H1 (cell line): ENCODE results near the gene PDE4D. TPM values are rescaled to one million over a fixed set of nuclear protein-coding genes. Genes with fewer than 3 reads are reported as not detected.

ENCODE experiments used
- KDM5A ChIP-seq: fragments of 200-600 bp; IDR thresholded peaks from 2 replicates; pipeline ENCODE4 v1.7.1; 2012; ENCODE audit warnings: mild to moderate bottlenecking, low read length, inconsistent platforms, mixed read lengths
- POLR2A ChIP-seq, 2 experiments: IDR thresholded peaks; 1 replicate in 1 of 2; 2 replicates in 1 of 2; pipeline ENCODE4 v1.6.1; 2011; ENCODE audit warnings: low read depth in 2 of 2, low read length in 2 of 2, mild to moderate bottlenecking in 2 of 2; ENCODE audit errors: control extremely low read depth in 1 of 2
- RNF2 ChIP-seq: fragments of 200-900, 300-1000 bp; sonication (generic); IDR thresholded peaks from 2 replicates; pipeline ENCODE4 v1.7.1; 2016; ENCODE audit warnings: borderline replicate concordance, low read depth, mild to moderate bottlenecking, antibody characterized with exemption, low read length; ENCODE audit not compliant: poor library complexity, severe bottlenecking; ENCODE audit errors: missing control alignments
- SRF ChIP-seq: IDR thresholded peaks from 2 replicates; pipeline ENCODE4 v1.6.1; 2011; ENCODE audit warnings: mild to moderate bottlenecking, low read depth, low read length, moderate library complexity
- polyA plus RNA-seq, 7 experiments: library from polyadenylated mRNA; depleted of rRNA in 3 of 7; stranded (reverse) in 5 of 7; unstranded in 2 of 7; fragments of >200 nt in 5 of 7; fragments of 200-250 nt in 2 of 7; gene quantifications; 1 replicate in 5 of 7; 2 replicates in 1 of 7; 4 replicates in 1 of 7; pipeline versions ENCODE4 v1.2.1 to v1.2.3, GENCODE V29; 2011 to 2013; ENCODE audit warnings: missing spikeins in 2 of 7, mixed read lengths in 2 of 7
- total RNA-seq: library from RNA; stranded (reverse); fragmentation: NEBNext Ultra II Directional; extraction: Animal tissue kit (Norgen Biotek cat#: 25700); gene quantifications from 2 replicates; pipeline ENCODE4 v1.2.1, GENCODE V29; 2021
- TF ChIP-seq, protein P1 (sequence below): fragments of 300-600 bp; sonication (generic); IDR thresholded peaks from 2 replicates; pipeline ENCODE4 v1.7.1; 2012; ENCODE audit warnings: low read length, moderate library complexity, mild to moderate bottlenecking, inconsistent platforms; ENCODE audit not compliant: insufficient replicate concordance

The PDE4D gene
- total and polyA plus RNA-seq, 2 of the 8 experiments (the other 6 are each of a cell fraction or from before 2014, with no cell fraction given): 2.3 to 3.7 TPM

- TF ChIP-seq, protein P1, sequence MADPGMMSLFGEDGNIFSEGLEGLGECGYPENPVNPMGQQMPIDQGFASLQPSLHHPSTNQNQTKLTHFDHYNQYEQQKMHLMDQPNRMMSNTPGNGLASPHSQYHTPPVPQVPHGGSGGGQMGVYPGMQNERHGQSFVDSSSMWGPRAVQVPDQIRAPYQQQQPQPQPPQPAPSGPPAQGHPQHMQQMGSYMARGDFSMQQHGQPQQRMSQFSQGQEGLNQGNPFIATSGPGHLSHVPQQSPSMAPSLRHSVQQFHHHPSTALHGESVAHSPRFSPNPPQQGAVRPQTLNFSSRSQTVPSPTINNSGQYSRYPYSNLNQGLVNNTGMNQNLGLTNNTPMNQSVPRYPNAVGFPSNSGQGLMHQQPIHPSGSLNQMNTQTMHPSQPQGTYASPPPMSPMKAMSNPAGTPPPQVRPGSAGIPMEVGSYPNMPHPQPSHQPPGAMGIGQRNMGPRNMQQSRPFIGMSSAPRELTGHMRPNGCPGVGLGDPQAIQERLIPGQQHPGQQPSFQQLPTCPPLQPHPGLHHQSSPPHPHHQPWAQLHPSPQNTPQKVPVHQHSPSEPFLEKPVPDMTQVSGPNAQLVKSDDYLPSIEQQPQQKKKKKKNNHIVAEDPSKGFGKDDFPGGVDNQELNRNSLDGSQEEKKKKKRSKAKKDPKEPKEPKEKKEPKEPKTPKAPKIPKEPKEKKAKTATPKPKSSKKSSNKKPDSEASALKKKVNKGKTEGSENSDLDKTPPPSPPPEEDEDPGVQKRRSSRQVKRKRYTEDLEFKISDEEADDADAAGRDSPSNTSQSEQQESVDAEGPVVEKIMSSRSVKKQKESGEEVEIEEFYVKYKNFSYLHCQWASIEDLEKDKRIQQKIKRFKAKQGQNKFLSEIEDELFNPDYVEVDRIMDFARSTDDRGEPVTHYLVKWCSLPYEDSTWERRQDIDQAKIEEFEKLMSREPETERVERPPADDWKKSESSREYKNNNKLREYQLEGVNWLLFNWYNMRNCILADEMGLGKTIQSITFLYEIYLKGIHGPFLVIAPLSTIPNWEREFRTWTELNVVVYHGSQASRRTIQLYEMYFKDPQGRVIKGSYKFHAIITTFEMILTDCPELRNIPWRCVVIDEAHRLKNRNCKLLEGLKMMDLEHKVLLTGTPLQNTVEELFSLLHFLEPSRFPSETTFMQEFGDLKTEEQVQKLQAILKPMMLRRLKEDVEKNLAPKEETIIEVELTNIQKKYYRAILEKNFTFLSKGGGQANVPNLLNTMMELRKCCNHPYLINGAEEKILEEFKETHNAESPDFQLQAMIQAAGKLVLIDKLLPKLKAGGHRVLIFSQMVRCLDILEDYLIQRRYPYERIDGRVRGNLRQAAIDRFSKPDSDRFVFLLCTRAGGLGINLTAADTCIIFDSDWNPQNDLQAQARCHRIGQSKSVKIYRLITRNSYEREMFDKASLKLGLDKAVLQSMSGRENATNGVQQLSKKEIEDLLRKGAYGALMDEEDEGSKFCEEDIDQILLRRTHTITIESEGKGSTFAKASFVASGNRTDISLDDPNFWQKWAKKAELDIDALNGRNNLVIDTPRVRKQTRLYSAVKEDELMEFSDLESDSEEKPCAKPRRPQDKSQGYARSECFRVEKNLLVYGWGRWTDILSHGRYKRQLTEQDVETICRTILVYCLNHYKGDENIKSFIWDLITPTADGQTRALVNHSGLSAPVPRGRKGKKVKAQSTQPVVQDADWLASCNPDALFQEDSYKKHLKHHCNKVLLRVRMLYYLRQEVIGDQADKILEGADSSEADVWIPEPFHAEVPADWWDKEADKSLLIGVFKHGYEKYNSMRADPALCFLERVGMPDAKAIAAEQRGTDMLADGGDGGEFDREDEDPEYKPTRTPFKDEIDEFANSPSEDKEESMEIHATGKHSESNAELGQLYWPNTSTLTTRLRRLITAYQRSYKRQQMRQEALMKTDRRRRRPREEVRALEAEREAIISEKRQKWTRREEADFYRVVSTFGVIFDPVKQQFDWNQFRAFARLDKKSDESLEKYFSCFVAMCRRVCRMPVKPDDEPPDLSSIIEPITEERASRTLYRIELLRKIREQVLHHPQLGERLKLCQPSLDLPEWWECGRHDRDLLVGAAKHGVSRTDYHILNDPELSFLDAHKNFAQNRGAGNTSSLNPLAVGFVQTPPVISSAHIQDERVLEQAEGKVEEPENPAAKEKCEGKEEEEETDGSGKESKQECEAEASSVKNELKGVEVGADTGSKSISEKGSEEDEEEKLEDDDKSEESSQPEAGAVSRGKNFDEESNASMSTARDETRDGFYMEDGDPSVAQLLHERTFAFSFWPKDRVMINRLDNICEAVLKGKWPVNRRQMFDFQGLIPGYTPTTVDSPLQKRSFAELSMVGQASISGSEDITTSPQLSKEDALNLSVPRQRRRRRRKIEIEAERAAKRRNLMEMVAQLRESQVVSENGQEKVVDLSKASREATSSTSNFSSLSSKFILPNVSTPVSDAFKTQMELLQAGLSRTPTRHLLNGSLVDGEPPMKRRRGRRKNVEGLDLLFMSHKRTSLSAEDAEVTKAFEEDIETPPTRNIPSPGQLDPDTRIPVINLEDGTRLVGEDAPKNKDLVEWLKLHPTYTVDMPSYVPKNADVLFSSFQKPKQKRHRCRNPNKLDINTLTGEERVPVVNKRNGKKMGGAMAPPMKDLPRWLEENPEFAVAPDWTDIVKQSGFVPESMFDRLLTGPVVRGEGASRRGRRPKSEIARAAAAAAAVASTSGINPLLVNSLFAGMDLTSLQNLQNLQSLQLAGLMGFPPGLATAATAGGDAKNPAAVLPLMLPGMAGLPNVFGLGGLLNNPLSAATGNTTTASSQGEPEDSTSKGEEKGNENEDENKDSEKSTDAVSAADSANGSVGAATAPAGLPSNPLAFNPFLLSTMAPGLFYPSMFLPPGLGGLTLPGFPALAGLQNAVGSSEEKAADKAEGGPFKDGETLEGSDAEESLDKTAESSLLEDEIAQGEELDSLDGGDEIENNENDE: no peak
- no peak for TF ChIP-seq SRF
- no peak for TF ChIP-seq RNF2
- TF ChIP-seq POLR2A (IDR thresholded peaks at IDR 0.05; ENCODE audit: control extremely low read depth in 1 of 2, low read depth in 2 of 2, low read length in 2 of 2): no peak
- no peak for TF ChIP-seq KDM5A
Observed at GRCh38 chr5:59420596-59420995, 472.9 kb downstream of the PDE4D start (continued).
